Measurements from ENCODE around the gene ABHD14A.

ABHD14A gene

DNA sequence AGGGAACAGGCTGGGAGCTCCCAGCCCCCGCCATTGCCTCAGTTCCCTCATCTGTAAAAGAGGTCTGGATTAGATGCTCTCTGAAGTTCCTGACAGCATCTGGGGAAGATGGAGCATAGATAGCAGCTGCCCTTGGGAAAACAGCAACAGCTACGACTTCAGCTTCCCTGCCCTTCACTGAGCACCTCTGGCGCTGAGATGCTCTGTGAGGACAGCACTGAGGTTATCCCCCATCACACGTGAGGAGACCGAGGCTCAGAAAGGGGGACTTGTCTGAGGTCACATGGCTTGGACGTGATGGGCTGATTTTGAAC is 31.9 kb downstream of the ABHD14A start:
- no peak for ATAC-seq
- TF ChIP-seq RARB (CRISPR knock-in tag; IDR thresholded peaks at IDR 0.05), result no peak
- no peak for TF ChIP-seq SNAI2 (CRISPR knock-in tag; IDR thresholded peaks at IDR 0.05)
- TF ChIP-seq, protein P1, sequence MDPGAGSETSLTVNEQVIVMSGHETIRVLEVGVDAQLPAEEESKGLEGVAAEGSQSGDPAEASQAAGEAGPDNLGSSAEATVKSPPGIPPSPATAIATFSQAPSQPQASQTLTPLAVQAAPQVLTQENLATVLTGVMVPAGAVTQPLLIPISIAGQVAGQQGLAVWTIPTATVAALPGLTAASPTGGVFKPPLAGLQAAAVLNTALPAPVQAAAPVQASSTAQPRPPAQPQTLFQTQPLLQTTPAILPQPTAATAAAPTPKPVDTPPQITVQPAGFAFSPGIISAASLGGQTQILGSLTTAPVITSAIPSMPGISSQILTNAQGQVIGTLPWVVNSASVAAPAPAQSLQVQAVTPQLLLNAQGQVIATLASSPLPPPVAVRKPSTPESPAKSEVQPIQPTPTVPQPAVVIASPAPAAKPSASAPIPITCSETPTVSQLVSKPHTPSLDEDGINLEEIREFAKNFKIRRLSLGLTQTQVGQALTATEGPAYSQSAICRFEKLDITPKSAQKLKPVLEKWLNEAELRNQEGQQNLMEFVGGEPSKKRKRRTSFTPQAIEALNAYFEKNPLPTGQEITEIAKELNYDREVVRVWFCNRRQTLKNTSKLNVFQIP (CRISPR knock-in tag; IDR thresholded peaks at IDR 0.05; ENCODE audit: borderline replicate concordance, low read depth), result no peak
- TF ChIP-seq, protein P2, sequence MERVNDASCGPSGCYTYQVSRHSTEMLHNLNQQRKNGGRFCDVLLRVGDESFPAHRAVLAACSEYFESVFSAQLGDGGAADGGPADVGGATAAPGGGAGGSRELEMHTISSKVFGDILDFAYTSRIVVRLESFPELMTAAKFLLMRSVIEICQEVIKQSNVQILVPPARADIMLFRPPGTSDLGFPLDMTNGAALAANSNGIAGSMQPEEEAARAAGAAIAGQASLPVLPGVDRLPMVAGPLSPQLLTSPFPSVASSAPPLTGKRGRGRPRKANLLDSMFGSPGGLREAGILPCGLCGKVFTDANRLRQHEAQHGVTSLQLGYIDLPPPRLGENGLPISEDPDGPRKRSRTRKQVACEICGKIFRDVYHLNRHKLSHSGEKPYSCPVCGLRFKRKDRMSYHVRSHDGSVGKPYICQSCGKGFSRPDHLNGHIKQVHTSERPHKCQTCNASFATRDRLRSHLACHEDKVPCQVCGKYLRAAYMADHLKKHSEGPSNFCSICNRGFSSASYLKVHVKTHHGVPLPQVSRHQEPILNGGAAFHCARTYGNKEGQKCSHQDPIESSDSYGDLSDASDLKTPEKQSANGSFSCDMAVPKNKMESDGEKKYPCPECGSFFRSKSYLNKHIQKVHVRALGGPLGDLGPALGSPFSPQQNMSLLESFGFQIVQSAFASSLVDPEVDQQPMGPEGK (CRISPR knock-in tag; IDR thresholded peaks at IDR 0.05; ENCODE audit: borderline replicate concordance), result no peak
- no peak for TF ChIP-seq TCF4 (CRISPR knock-in tag; IDR thresholded peaks at IDR 0.05; ENCODE audit: borderline replicate concordance)
- TF ChIP-seq OSR1 (CRISPR knock-in tag; IDR thresholded peaks at IDR 0.05), result no peak
- no peak for TF ChIP-seq ISL1 (CRISPR knock-in tag; IDR thresholded peaks at IDR 0.05)
- TF ChIP-seq ARNTL (CRISPR knock-in tag; IDR thresholded peaks at IDR 0.05; ENCODE audit: borderline replicate concordance, low read depth), result no peak
- TF ChIP-seq ZFP3 (CRISPR knock-in tag; IDR thresholded peaks at IDR 0.05), result no peak
- no peak for TF ChIP-seq ZC3H10 (CRISPR knock-in tag; IDR thresholded peaks at IDR 0.05)
- TF ChIP-seq ZNF8 (CRISPR knock-in tag; IDR thresholded peaks at IDR 0.05), result no peak
- TF ChIP-seq, protein P3, sequence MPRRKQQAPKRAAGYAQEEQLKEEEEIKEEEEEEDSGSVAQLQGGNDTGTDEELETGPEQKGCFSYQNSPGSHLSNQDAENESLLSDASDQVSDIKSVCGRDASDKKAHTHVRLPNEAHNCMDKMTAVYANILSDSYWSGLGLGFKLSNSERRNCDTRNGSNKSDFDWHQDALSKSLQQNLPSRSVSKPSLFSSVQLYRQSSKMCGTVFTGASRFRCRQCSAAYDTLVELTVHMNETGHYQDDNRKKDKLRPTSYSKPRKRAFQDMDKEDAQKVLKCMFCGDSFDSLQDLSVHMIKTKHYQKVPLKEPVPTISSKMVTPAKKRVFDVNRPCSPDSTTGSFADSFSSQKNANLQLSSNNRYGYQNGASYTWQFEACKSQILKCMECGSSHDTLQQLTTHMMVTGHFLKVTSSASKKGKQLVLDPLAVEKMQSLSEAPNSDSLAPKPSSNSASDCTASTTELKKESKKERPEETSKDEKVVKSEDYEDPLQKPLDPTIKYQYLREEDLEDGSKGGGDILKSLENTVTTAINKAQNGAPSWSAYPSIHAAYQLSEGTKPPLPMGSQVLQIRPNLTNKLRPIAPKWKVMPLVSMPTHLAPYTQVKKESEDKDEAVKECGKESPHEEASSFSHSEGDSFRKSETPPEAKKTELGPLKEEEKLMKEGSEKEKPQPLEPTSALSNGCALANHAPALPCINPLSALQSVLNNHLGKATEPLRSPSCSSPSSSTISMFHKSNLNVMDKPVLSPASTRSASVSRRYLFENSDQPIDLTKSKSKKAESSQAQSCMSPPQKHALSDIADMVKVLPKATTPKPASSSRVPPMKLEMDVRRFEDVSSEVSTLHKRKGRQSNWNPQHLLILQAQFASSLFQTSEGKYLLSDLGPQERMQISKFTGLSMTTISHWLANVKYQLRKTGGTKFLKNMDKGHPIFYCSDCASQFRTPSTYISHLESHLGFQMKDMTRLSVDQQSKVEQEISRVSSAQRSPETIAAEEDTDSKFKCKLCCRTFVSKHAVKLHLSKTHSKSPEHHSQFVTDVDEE (CRISPR knock-in tag; IDR thresholded peaks at IDR 0.05), result no peak
- no peak for TF ChIP-seq ZNF565 (CRISPR knock-in tag; conservative IDR thresholded peaks at IDR 0.05; ENCODE audit: low read depth)
- TF ChIP-seq CSDC2 (CRISPR knock-in tag; IDR thresholded peaks at IDR 0.05), result no peak
- no peak for TF ChIP-seq ZFP30 (CRISPR knock-in tag; IDR thresholded peaks at IDR 0.05)
- no peak for TF ChIP-seq ESRRG (CRISPR knock-in tag; IDR thresholded peaks at IDR 0.05)
- no peak for TF ChIP-seq BACH2 (CRISPR knock-in tag; IDR thresholded peaks at IDR 0.05; ENCODE audit: borderline replicate concordance)
- TF ChIP-seq TOX (CRISPR knock-in tag; IDR thresholded peaks at IDR 0.05; ENCODE audit: borderline replicate concordance), result no peak
- TF ChIP-seq PPARA (CRISPR knock-in tag; IDR thresholded peaks at IDR 0.05; ENCODE audit: borderline replicate concordance), result no peak
- TF ChIP-seq, protein P4, sequence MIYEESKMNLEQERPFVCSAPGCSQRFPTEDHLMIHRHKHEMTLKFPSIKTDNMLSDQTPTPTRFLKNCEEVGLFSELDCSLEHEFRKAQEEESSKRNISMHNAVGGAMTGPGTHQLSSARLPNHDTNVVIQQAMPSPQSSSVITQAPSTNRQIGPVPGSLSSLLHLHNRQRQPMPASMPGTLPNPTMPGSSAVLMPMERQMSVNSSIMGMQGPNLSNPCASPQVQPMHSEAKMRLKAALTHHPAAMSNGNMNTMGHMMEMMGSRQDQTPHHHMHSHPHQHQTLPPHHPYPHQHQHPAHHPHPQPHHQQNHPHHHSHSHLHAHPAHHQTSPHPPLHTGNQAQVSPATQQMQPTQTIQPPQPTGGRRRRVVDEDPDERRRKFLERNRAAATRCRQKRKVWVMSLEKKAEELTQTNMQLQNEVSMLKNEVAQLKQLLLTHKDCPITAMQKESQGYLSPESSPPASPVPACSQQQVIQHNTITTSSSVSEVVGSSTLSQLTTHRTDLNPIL (CRISPR knock-in tag; IDR thresholded peaks at IDR 0.05; ENCODE audit: low read depth), result no peak

DNA sequence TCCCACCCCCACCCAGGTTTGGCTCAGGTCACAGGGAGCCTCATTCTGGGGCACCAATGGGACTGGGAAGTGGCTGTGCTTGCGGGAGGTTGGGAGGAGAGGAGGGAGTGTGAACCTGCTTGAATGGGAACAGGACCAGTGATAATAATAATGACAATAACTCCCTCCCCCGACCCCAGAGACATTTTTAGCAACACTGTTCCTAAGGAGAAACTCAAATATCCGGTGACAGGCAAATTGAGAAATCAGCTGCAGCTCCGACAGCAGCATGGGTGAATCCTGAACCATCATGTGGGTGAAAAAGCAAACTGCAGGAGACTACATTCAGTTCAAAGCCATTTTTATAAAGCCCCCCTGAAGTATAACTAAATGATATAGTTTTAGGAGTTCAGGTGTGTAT is 32.4 kb downstream of the ABHD14A start:
- TF ChIP-seq TCF4 (CRISPR knock-in tag; IDR thresholded peaks at IDR 0.05; ENCODE audit: borderline replicate concordance) (no peak), ZNF565 (CRISPR knock-in tag; conservative IDR thresholded peaks at IDR 0.05; ENCODE audit: low read depth) (no peak), ZNF70 (CRISPR knock-in tag; IDR thresholded peaks at IDR 0.05) (no peak), PPARA (CRISPR knock-in tag; IDR thresholded peaks at IDR 0.05; ENCODE audit: borderline replicate concordance) (no peak), BACH2 (CRISPR knock-in tag; IDR thresholded peaks at IDR 0.05; ENCODE audit: borderline replicate concordance) (no peak), GLIS3 (CRISPR knock-in tag; IDR thresholded peaks at IDR 0.05) (no peak)
- TF ChIP-seq, protein P1 (CRISPR knock-in tag; IDR thresholded peaks at IDR 0.05; ENCODE audit: borderline replicate concordance, low read depth), result no peak
- TF ChIP-seq, protein P4 (CRISPR knock-in tag; IDR thresholded peaks at IDR 0.05; ENCODE audit: low read depth), result no peak
- no peak for ATAC-seq

All from SK-N-SH treated with all-trans-retinoic acid at 6 μM for 48 hours (cell line).